Upper lobe of left lung (tissue), 6 donors: Measurements from ENCODE around the gene RNF224. TPM values are rescaled to one million over a fixed set of nuclear protein-coding genes. Genes with fewer than 3 reads are reported as not detected.
A peak's percentile ranks its signal among the peaks of the same experiment; 100 is the strongest.

Experiments
- ATAC-seq, 2 donors: fragments of 200-7000 bp; cut with Tn5 transposase; one replicate each; pipeline ENCODE4 v1.9.1; 2022; ENCODE audit warnings: mild to moderate bottlenecking in 2 of 2, moderate library complexity in 2 of 2; ENCODE audit not compliant: low FRiP score in 2 of 2
- DNase-seq, 2 donors: peaks; one replicate each; pipeline ENCODE4 v3.0.0-alpha.2; 2019 to 2020
- H3K27ac ChIP-seq, 4 donors: fragments of 200-600 bp; sonication (generic); one replicate each; pipeline ENCODE4 v1.5.1; 2016 to 2019
- H3K27me3 ChIP-seq, 4 donors: fragments of 200-600 bp; sonication (generic); one replicate each; pipeline ENCODE4 v1.5.1; 2017 to 2019
- H3K36me3 ChIP-seq, 4 donors: fragments of 200-600 bp; sonication (generic); one replicate each; pipeline ENCODE4 v1.5.1; 2016 to 2019
- H3K4me1 ChIP-seq, 4 donors: fragments of 200-600 bp; sonication (generic); one replicate each; pipeline ENCODE4 v1.5.1; 2018 to 2019
- H3K4me3 ChIP-seq, 4 donors: fragments of 200-600 bp; sonication (generic); one replicate each; pipeline ENCODE4 v1.5.1; 2017 to 2019; ENCODE audit warnings: mild to moderate bottlenecking in 2 of 4, moderate library complexity in 1 of 4
- H3K9me3 ChIP-seq, 4 donors: fragments of 200-600 bp; sonication (generic); one replicate each; pipeline ENCODE4 v1.5.1; 2018 to 2019
- CTCF ChIP-seq, 6 experiments: fragments of 450-650 bp in 4 of 6; fragments of 200-600 bp in 2 of 6; sonication (generic) in 2 of 6; IDR thresholded peaks; one replicate each; pipeline ENCODE4 v1.5.1; 2016 to 2019; ENCODE audit warnings: antibody characterized with exemption in 6 of 6
- EP300 ChIP-seq, 4 donors: sonication (generic); formaldehyde crosslinking; IDR thresholded peaks; one replicate each; pipeline ENCODE4 v1.5.1; 2017; ENCODE audit warnings: antibody characterized with exemption in 4 of 4, control low read depth in 2 of 4
- POLR2A ChIP-seq, 4 donors: fragments of 450-650 bp; IDR thresholded peaks; one replicate each; pipeline ENCODE4 v1.5.1; 2016 to 2017; ENCODE audit warnings: antibody characterized with exemption in 4 of 4, mild to moderate bottlenecking in 2 of 4
- POLR2AphosphoS5 ChIP-seq, 2 donors: sonication (generic); formaldehyde crosslinking; IDR thresholded peaks; one replicate each; pipeline ENCODE4 v1.5.1; 2017; ENCODE audit warnings: antibody characterized with exemption in 2 of 2
- WGBS, 2 donors: methylation state at CpG; one replicate each; pipeline ENCODE4 v1.1.5; 2017 to 2018; 5-methylcytosine and 5-hydroxymethylcytosine counted together
- total RNA-seq, 6 donors: library from RNA; depleted of rRNA in 4 of 6; stranded (reverse); fragments of >200 nt in 4 of 6; gene quantifications; one replicate each; pipeline versions ENCODE4 v1.1.0 to v1.2.1, GENCODE V29; 2016 to 2021
- donor health status: DM: no; HTN: no; CAD: no; lungs with moderate emphysema.
- donor health status: DM: no; HTN: yes; CAD: no; lungs with severe emphysema.

The RNF224 gene
- total RNA-seq, 6 donors from 2014 or later, result 0.46 to 0.59 (median 0.57) TPM; not detected in 3

GRCh38 chr9:137218212-137218753, 9.0 kb upstream of the RNF224 start:
- WGBS, 2 donors, result 97% methylated on average over 17 of the region's 30 CpGs; no CpG with 5 or more reads in 1 of the 2 donors
- H3K27ac ChIP-seq, result peak overlapping the region; percentile 36 to 74 (median 59)
- TF ChIP-seq POLR2A (IDR thresholded peaks at IDR 0.05) (no peak), CTCF (IDR thresholded peaks at IDR 0.05) (no peak), EP300 (IDR thresholded peaks at IDR 0.05) (no peak), POLR2AphosphoS5 (IDR thresholded peaks at IDR 0.05) (no peak)
- peaks cover 0 to 4% (median 0%) of the 10 kb centered on the region in 4 donors for H3K27me3 ChIP-seq
- H3K4me3 ChIP-seq, result peak overlapping the region in 2 of 4 donors; percentile 31 to 43
- H3K9me3 ChIP-seq, result no peaks in the 10 kb centered on the region
- no peak for ATAC-seq
- H3K36me3 ChIP-seq, result peaks cover 0 to 28% (median 11%) of the 10 kb centered on the region in 4 donors
- peak in 1 of 2 donors; percentile 83 for DNase-seq
- peaks cover 33 to 47% (median 38%) of the 10 kb centered on the region in 4 donors for H3K4me1 ChIP-seq

GRCh38 chr9:137218754-137219271, 8.5 kb upstream of the RNF224 start:
- H3K27ac ChIP-seq, result peak overlapping the region; percentile 36 to 74 (median 59)
- peaks cover 33 to 49% (median 39%) of the 10 kb centered on the region in 4 donors for H3K4me1 ChIP-seq
- 45 to 60% methylated on average over 7 to 10 of the region's 12 CpGs for WGBS, 2 donors
- H3K27me3 ChIP-seq, result peaks cover 0 to 4% (median 0%) of the 10 kb centered on the region in 4 donors
- peaks cover 0 to 26% (median 10%) of the 10 kb centered on the region in 4 donors for H3K36me3 ChIP-seq
- no peak overlapping the region for H3K4me3 ChIP-seq
- DNase-seq (peak; percentile 72 to 73), ATAC-seq (no peak)
- TF ChIP-seq POLR2A (IDR thresholded peaks at IDR 0.05), result no peak
- no peak for TF ChIP-seq EP300 (IDR thresholded peaks at IDR 0.05)
- no peak for TF ChIP-seq CTCF (IDR thresholded peaks at IDR 0.05)
- TF ChIP-seq POLR2AphosphoS5 (IDR thresholded peaks at IDR 0.05), result no peak
- H3K9me3 ChIP-seq, result no peaks in the 10 kb centered on the region

GRCh38 chr9:137219757-137220316, 7.5 kb upstream of the RNF224 start:
- Histone ChIP-seq H3K36me3 (peaks cover 0 to 16% (median 6%) of the 10 kb centered on the region in 4 donors), H3K27ac (no peak overlapping the region), H3K27me3 (peaks cover 0 to 4% (median 0%) of the 10 kb centered on the region in 4 donors), H3K4me3 (no peak overlapping the region), H3K4me1 (peaks cover 41 to 59% (median 48%) of the 10 kb centered on the region in 4 donors), H3K9me3 (no peaks in the 10 kb centered on the region)
- WGBS, 2 donors, result 90 to 100% methylated on average over 3 to 6 of the region's 10 CpGs
- ATAC-seq, result no peak
- peak in 1 of 2 donors; percentile 69 for DNase-seq
- TF ChIP-seq EP300 (IDR thresholded peaks at IDR 0.05), result no peak
- no peak for TF ChIP-seq CTCF (IDR thresholded peaks at IDR 0.05)
- no peak for TF ChIP-seq POLR2A (IDR thresholded peaks at IDR 0.05)
- TF ChIP-seq POLR2AphosphoS5 (IDR thresholded peaks at IDR 0.05), result no peak

- Histone ChIP-seq H3K9me3 (no peaks in the 10 kb centered on the region), H3K36me3 (peaks cover 0 to 9% (median 3%) of the 10 kb centered on the region in 4 donors), H3K27me3 (peaks cover 0 to 4% (median 0%) of the 10 kb centered on the region in 4 donors), H3K27ac (no peak overlapping the region), H3K4me3 (no peak overlapping the region), H3K4me1 (peaks cover 41 to 65% (median 50%) of the 10 kb centered on the region in 4 donors)
- TF ChIP-seq POLR2AphosphoS5 (IDR thresholded peaks at IDR 0.05), result no peak
- 93 to 94% methylated on average over 17 to 47 of the region's 52 CpGs for WGBS, 2 donors
- peak in 1 of 2 donors; percentile 85 for DNase-seq
- no peak for ATAC-seq
Observed at GRCh38 chr9:137220317-137221094, 6.8 kb upstream of the RNF224 start.

GRCh38 chr9:137221095-137221505, 6.2 kb upstream of the RNF224 start:
- peaks cover 41 to 65% (median 50%) of the 10 kb centered on the region in 4 donors for H3K4me1 ChIP-seq
- peak overlapping the region in 3 of 4 donors; percentile 56 to 66 (median 56) for H3K4me3 ChIP-seq
- no peaks in the 10 kb centered on the region for H3K9me3 ChIP-seq
- ATAC-seq (no peak), DNase-seq (peak in 1 of 2 donors; percentile 77)
- peaks cover 0 to 4% (median 2%) of the 10 kb centered on the region in 4 donors for H3K36me3 ChIP-seq
- no peak for TF ChIP-seq EP300 (IDR thresholded peaks at IDR 0.05)
- no peak for TF ChIP-seq POLR2AphosphoS5 (IDR thresholded peaks at IDR 0.05)
- no peak for TF ChIP-seq CTCF (IDR thresholded peaks at IDR 0.05)
- TF ChIP-seq POLR2A (IDR thresholded peaks at IDR 0.05), result no peak
- H3K27ac ChIP-seq, result peak overlapping the region in 1 of 4 donors; percentile 31
- H3K27me3 ChIP-seq, result peaks cover 0 to 4% (median 0%) of the 10 kb centered on the region in 4 donors
- WGBS, 2 donors, result 87% methylated on average over 9 of the region's 14 CpGs; no CpG with 5 or more reads in 1 of the 2 donors
